NCI-H2227 (cell line): Measurements from ENCODE around the gene TMEM222.
"Not testable (repeated sequence)": the region's sequence is repeated elsewhere in the genome, so short reads cannot be mapped to it uniquely, and the experiment has no call there.

Experiments
- DNase-seq: peaks from one replicate; lab custom pipeline; 2025; ENCODE audit not compliant: unreplicated experiment; lab: John Stamatoyannopoulos, UW

TMEM222 gene

GRCh38 chr1:27321813-27322568 lies at the start of gene TMEM222:
TMEM222 (plus strand) TSS chr1:27322163; CDS start chr1:27322198, 35 bp downstream.
- DNase-seq: peak; percentile 98

GRCh38 chr1:27274204-27274603 lies 47.8 kb upstream of the TMEM222 start:
- no peak for DNase-seq

- no peak for DNase-seq
Observed at GRCh38 chr1:27275696-27276095, 46.3 kb upstream of the TMEM222 start.

GRCh38 chr1:27284425-27285273 lies 37.3 kb upstream of the TMEM222 start:
- DNase-seq: peak; percentile 89

GRCh38 chr1:27285274-27285660 lies 36.7 kb upstream of the TMEM222 start:
- DNase-seq: no peak

- not testable (repeated sequence) for DNase-seq
Observed at GRCh38 chr1:27285821-27286220, 36.1 kb upstream of the TMEM222 start.

- not testable (repeated sequence) for DNase-seq
Observed at GRCh38 chr1:27289125-27289524, 32.8 kb upstream of the TMEM222 start.

- DNase-seq: no peak
Observed at GRCh38 chr1:27290581-27290980, 31.4 kb upstream of the TMEM222 start.

GRCh38 chr1:27292106-27292505 lies 29.9 kb upstream of the TMEM222 start:
- DNase-seq: no peak

GRCh38 chr1:27293915-27294314 lies 28.0 kb upstream of the TMEM222 start:
- no peak for DNase-seq

GRCh38 chr1:27296773-27297291 lies 25.1 kb upstream of the TMEM222 start:
- peak; percentile 80 for DNase-seq

GRCh38 chr1:27297903-27298302 lies 24.1 kb upstream of the TMEM222 start:
- no peak for DNase-seq

GRCh38 chr1:27298632-27299384 lies 23.2 kb upstream of the TMEM222 start:
- DNase-seq: no peak

- DNase-seq: peak; percentile 55
Observed at GRCh38 chr1:27299385-27300271, 22.3 kb upstream of the TMEM222 start.

GRCh38 chr1:27300341-27301051 lies 21.5 kb upstream of the TMEM222 start:
- peak; percentile 87 for DNase-seq

- DNase-seq: no peak
Observed at GRCh38 chr1:27301052-27301422, 20.9 kb upstream of the TMEM222 start.

- DNase-seq: no peak
Observed at GRCh38 chr1:27301582-27302199, 20.3 kb upstream of the TMEM222 start.

GRCh38 chr1:27302612-27303011 lies 19.4 kb upstream of the TMEM222 start:
- DNase-seq: no peak

- no peak for DNase-seq
Observed at GRCh38 chr1:27303509-27303908, 18.5 kb upstream of the TMEM222 start.
